ENCODE results near the gene LARGE1. TPM values are rescaled to one million over a fixed set of nuclear protein-coding genes. Genes with fewer than 3 reads are reported as not detected.
A peak's percentile ranks its signal among the peaks of the same experiment; 100 is the strongest.

Gene LARGE1
- total RNA-seq, 3 donors from 2014 or later: 23.6 to 27.8 (median 26.1) TPM

- no peaks in the 10 kb centered on the region for H3K36me3 ChIP-seq
- intact Hi-C loops (cut with DNase I; ENCODE audit: low total_unique reads): no loop called here
- H3K9me3 ChIP-seq: no peaks in the 10 kb centered on the region
- no peak overlapping the region for H3K27ac ChIP-seq
- H3K4me3 ChIP-seq: no peak overlapping the region
- H3K27me3 ChIP-seq: no peaks in the 10 kb centered on the region
- TF ChIP-seq POLR2A (IDR thresholded peaks at IDR 0.05) (no peak), POLR2AphosphoS5 (IDR thresholded peaks at IDR 0.05) (no peak)
- TF ChIP-seq, protein P1, sequence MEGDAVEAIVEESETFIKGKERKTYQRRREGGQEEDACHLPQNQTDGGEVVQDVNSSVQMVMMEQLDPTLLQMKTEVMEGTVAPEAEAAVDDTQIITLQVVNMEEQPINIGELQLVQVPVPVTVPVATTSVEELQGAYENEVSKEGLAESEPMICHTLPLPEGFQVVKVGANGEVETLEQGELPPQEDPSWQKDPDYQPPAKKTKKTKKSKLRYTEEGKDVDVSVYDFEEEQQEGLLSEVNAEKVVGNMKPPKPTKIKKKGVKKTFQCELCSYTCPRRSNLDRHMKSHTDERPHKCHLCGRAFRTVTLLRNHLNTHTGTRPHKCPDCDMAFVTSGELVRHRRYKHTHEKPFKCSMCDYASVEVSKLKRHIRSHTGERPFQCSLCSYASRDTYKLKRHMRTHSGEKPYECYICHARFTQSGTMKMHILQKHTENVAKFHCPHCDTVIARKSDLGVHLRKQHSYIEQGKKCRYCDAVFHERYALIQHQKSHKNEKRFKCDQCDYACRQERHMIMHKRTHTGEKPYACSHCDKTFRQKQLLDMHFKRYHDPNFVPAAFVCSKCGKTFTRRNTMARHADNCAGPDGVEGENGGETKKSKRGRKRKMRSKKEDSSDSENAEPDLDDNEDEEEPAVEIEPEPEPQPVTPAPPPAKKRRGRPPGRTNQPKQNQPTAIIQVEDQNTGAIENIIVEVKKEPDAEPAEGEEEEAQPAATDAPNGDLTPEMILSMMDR (IDR thresholded peaks at IDR 0.05): no peak
- H3K4me1 ChIP-seq: no peaks in the 10 kb centered on the region
- no peak for DNase-seq (ENCODE audit: low spot score in 2 of 2)
These were observed 65.6 kb downstream of the LARGE1 start for GRCh38 chr22:33854724-33855123.

GRCh38 chr22:33853200-33854097 is 66.8 kb downstream of the LARGE1 start:
- intact Hi-C loops (cut with DNase I; ENCODE audit: low total_unique reads): no loop called here
- no peaks in the 10 kb centered on the region for H3K27me3 ChIP-seq
- H3K36me3 ChIP-seq: no peaks in the 10 kb centered on the region
- no peaks in the 10 kb centered on the region for H3K4me1 ChIP-seq
- no peaks in the 10 kb centered on the region for H3K9me3 ChIP-seq
- H3K27ac ChIP-seq: peak overlapping the region; percentile 37 to 75
- TF ChIP-seq, protein P1 (IDR thresholded peaks at IDR 0.05): no peak
- peak in 1 of 3 donors; percentile 43 for TF ChIP-seq POLR2AphosphoS5 (IDR thresholded peaks at IDR 0.05)
- peak; percentile 66 for DNase-seq (ENCODE audit: low spot score in 2 of 2)
- peak overlapping the region; percentile 44 to 69 (median 47) for H3K4me3 ChIP-seq

GRCh38 chr22:33851821-33852384 is 68.4 kb downstream of the LARGE1 start:
- Histone ChIP-seq H3K36me3 (no peaks in the 10 kb centered on the region), H3K4me3 (no peak overlapping the region), H3K9me3 (no peaks in the 10 kb centered on the region), H3K27ac (peak overlapping the region; percentile 40 to 65), H3K27me3 (no peaks in the 10 kb centered on the region), H3K4me1 (no peaks in the 10 kb centered on the region)
- intact Hi-C loops (cut with DNase I; ENCODE audit: low total_unique reads): no loop called here
- TF ChIP-seq POLR2AphosphoS5 (IDR thresholded peaks at IDR 0.05): no peak
- DNase-seq (ENCODE audit: low spot score in 2 of 2): no peak

- Histone ChIP-seq H3K9me3 (no peaks in the 10 kb centered on the region), H3K27ac (peak overlapping the region; percentile 40 to 65), H3K36me3 (no peaks in the 10 kb centered on the region), H3K4me1 (no peaks in the 10 kb centered on the region), H3K4me3 (no peak overlapping the region), H3K27me3 (no peaks in the 10 kb centered on the region)
- intact Hi-C loops (cut with DNase I; ENCODE audit: low total_unique reads): no loop called here
- no peak for DNase-seq (ENCODE audit: low spot score in 2 of 2)
- TF ChIP-seq POLR2A (IDR thresholded peaks at IDR 0.05) (no peak), POLR2AphosphoS5 (IDR thresholded peaks at IDR 0.05) (no peak)
- TF ChIP-seq, protein P1 (IDR thresholded peaks at IDR 0.05): no peak
These were observed 69.0 kb downstream of the LARGE1 start for GRCh38 chr22:33851240-33851639.

DNA sequence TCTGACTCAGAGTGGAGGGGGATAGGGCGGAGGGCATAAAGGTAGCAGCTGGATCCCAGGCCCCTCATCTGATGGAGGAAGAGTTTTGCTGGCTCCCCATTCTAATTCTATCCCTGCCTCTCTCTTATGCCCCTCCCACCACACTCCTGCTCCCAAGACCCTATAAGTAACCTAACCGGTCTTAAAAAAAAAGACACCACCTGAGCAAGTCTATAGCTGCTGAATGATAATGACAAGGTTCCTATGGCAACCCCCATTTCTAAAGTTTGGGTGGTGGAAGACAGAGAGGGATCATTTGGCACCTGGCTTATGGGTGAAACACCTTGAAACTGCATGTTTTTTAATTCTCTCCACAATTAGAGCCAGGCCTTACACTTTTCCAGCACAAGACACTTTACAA is 69.6 kb downstream of the LARGE1 start:
- TF ChIP-seq POLR2A (IDR thresholded peaks at IDR 0.05) (no peak), POLR2AphosphoS5 (IDR thresholded peaks at IDR 0.05) (no peak)
- TF ChIP-seq, protein P1 (IDR thresholded peaks at IDR 0.05): no peak

More for the DNA sequence above, 69.6 kb downstream of the LARGE1 start:
- DNase-seq (ENCODE audit: low spot score in 2 of 2): no peak
- intact Hi-C loops (cut with DNase I; ENCODE audit: low total_unique reads): no loop called here
- Histone ChIP-seq H3K9me3 (no peaks in the 10 kb centered on the region), H3K36me3 (no peaks in the 10 kb centered on the region), H3K27ac (peak overlapping the region in 1 of 2 donors; percentile 65), H3K4me1 (no peaks in the 10 kb centered on the region), H3K27me3 (no peaks in the 10 kb centered on the region), H3K4me3 (no peak overlapping the region)
